ENCODE results near the gene PACRG. TPM values are rescaled to one million over a fixed set of nuclear protein-coding genes. Genes with fewer than 3 reads are reported as not detected.

The PACRG gene
- polyA plus RNA-seq, 1 donor from 2014 or later, result 16.6 TPM

- Histone ChIP-seq H3K79me2 (replicated peaks; ENCODE audit: insufficient read depth, low read length) (no peaks in the 10 kb centered on the region), H4K20me1 (ENCODE audit: insufficient read depth) (no peaks in the 10 kb centered on the region), H3K4me3 (ENCODE audit: low read length) (no peak overlapping the region), H3K9me2 (ENCODE audit: insufficient read depth, low read length) (no peaks in the 10 kb centered on the region), H3K36me3 (ENCODE audit: insufficient read depth, low read length) (no peaks in the 10 kb centered on the region), H3K9ac (ENCODE audit: low read length) (no peak overlapping the region), H3F3A (ENCODE audit: insufficient read depth, low read length, poor library complexity, severe bottlenecking) (no peaks in the 10 kb centered on the region), H3K27me3 (ENCODE audit: insufficient read depth, low read depth, low read length) (no peaks in the 10 kb centered on the region), H3K4me2 (ENCODE audit: low read length) (no peak overlapping the region), H3K27ac (ENCODE audit: low read length) (no peak overlapping the region), H3K9me3 (ENCODE audit: low read length) (no peaks in the 10 kb centered on the region), H2AFZ (ENCODE audit: low read depth, low read length) (no peak overlapping the region)
- TF ChIP-seq MXI1 (conservative IDR thresholded peaks at IDR 0.05; ENCODE audit: poor library complexity, severe bottlenecking), result no peak
- no peak for TF ChIP-seq POLR2AphosphoS5 (IDR thresholded peaks at IDR 0.05)
- TF ChIP-seq TAF1 (IDR thresholded peaks at IDR 0.05; ENCODE audit: low read depth), result no peak
- no peak for TF ChIP-seq CTCF (IDR thresholded peaks at IDR 0.05; ENCODE audit: poor library complexity, severe bottlenecking)
Observed at GRCh38 chr6:162863821-162864220, 136.0 kb downstream of the PACRG start.

DNA sequence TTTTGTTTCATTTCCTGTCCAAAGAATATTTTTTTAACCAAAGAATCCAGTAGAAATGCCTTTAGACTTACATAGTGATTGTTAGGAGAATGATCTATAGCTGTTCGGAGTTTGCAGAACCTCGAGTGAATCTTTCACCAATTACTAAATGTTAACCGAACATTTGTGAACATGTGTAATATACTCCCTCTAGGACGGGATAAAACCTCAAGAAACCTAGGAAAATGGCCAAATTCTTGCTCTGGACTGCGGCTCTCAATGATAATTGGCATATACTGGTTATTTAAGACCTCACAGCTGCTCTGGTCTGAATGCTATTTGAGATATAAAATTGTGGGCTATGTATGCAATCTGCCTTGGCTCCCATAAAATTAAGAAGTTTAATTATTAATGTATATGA, 137.1 kb downstream of the PACRG start:
- Histone ChIP-seq H3F3A (ENCODE audit: insufficient read depth, low read length, poor library complexity, severe bottlenecking) (no peaks in the 10 kb centered on the region), H3K9me3 (ENCODE audit: low read length) (no peaks in the 10 kb centered on the region), H2AFZ (ENCODE audit: low read depth, low read length) (no peak overlapping the region), H4K20me1 (ENCODE audit: insufficient read depth) (no peaks in the 10 kb centered on the region), H3K27me3 (ENCODE audit: insufficient read depth, low read depth, low read length) (no peaks in the 10 kb centered on the region), H3K4me3 (ENCODE audit: low read length) (no peak overlapping the region), H3K36me3 (ENCODE audit: insufficient read depth, low read length) (no peaks in the 10 kb centered on the region), H3K4me2 (ENCODE audit: low read length) (no peak overlapping the region), H3K9ac (ENCODE audit: low read length) (no peak overlapping the region), H3K79me2 (replicated peaks; ENCODE audit: insufficient read depth, low read length) (no peaks in the 10 kb centered on the region), H3K9me2 (ENCODE audit: insufficient read depth, low read length) (no peaks in the 10 kb centered on the region), H3K27ac (ENCODE audit: low read length) (no peak overlapping the region)
- TF ChIP-seq EZH2 (IDR thresholded peaks at IDR 0.05; ENCODE audit: borderline replicate concordance, insufficient read depth, low read length, poor library complexity, severe bottlenecking) (no peak), CTCF (IDR thresholded peaks at IDR 0.05; ENCODE audit: poor library complexity, severe bottlenecking) (no peak), TAF1 (IDR thresholded peaks at IDR 0.05; ENCODE audit: low read depth) (no peak), RAD21 (conservative IDR thresholded peaks at IDR 0.05) (no peak), EP300 (conservative IDR thresholded peaks at IDR 0.05; ENCODE audit: poor library complexity, severe bottlenecking) (no peak)

DNA sequence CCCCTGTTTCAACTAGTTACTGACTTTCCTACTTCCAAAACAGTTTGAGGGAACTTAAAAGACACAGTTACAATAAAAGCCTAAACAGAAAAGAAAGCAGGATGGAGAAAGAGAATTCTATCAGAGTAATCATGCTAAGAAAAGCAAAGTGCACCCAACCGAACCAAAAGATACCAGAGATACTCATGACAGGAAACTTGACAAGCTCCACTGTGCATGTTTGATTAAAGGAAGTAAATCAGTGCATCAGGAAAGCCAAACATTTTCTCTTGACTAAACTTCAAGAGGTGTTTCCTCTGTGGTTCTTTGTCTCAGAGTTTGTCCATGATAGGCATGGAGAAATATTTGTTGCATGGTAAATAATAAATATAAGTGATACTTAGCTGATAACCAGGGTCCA, 138.9 kb downstream of the PACRG start:
- TF ChIP-seq EZH2 (IDR thresholded peaks at IDR 0.05; ENCODE audit: borderline replicate concordance, insufficient read depth, low read length, poor library complexity, severe bottlenecking), result no peak
- TF ChIP-seq SMC3 (conservative IDR thresholded peaks at IDR 0.05; ENCODE audit: poor library complexity), result no peak
- no peak for TF ChIP-seq RAD21 (conservative IDR thresholded peaks at IDR 0.05)
- TF ChIP-seq TAF1 (IDR thresholded peaks at IDR 0.05; ENCODE audit: low read depth), result no peak
- TF ChIP-seq CTCF (IDR thresholded peaks at IDR 0.05; ENCODE audit: poor library complexity, severe bottlenecking), result no peak
- no peak for TF ChIP-seq POLR2AphosphoS5 (IDR thresholded peaks at IDR 0.05)
- no peak for TF ChIP-seq EP300 (conservative IDR thresholded peaks at IDR 0.05; ENCODE audit: poor library complexity, severe bottlenecking)
- no peak for TF ChIP-seq MXI1 (conservative IDR thresholded peaks at IDR 0.05; ENCODE audit: poor library complexity, severe bottlenecking)
- TF ChIP-seq, protein P1, sequence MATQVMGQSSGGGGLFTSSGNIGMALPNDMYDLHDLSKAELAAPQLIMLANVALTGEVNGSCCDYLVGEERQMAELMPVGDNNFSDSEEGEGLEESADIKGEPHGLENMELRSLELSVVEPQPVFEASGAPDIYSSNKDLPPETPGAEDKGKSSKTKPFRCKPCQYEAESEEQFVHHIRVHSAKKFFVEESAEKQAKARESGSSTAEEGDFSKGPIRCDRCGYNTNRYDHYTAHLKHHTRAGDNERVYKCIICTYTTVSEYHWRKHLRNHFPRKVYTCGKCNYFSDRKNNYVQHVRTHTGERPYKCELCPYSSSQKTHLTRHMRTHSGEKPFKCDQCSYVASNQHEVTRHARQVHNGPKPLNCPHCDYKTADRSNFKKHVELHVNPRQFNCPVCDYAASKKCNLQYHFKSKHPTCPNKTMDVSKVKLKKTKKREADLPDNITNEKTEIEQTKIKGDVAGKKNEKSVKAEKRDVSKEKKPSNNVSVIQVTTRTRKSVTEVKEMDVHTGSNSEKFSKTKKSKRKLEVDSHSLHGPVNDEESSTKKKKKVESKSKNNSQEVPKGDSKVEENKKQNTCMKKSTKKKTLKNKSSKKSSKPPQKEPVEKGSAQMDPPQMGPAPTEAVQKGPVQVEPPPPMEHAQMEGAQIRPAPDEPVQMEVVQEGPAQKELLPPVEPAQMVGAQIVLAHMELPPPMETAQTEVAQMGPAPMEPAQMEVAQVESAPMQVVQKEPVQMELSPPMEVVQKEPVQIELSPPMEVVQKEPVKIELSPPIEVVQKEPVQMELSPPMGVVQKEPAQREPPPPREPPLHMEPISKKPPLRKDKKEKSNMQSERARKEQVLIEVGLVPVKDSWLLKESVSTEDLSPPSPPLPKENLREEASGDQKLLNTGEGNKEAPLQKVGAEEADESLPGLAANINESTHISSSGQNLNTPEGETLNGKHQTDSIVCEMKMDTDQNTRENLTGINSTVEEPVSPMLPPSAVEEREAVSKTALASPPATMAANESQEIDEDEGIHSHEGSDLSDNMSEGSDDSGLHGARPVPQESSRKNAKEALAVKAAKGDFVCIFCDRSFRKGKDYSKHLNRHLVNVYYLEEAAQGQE (IDR thresholded peaks at IDR 0.05; ENCODE audit: borderline replicate concordance), result no peak
- Histone ChIP-seq H3K9ac (ENCODE audit: low read length) (no peak overlapping the region), H3K9me2 (ENCODE audit: insufficient read depth, low read length) (no peaks in the 10 kb centered on the region), H3F3A (ENCODE audit: insufficient read depth, low read length, poor library complexity, severe bottlenecking) (no peaks in the 10 kb centered on the region), H3K4me3 (ENCODE audit: low read length) (no peak overlapping the region), H2AFZ (ENCODE audit: low read depth, low read length) (no peak overlapping the region), H4K20me1 (ENCODE audit: insufficient read depth) (no peaks in the 10 kb centered on the region), H3K27me3 (ENCODE audit: insufficient read depth, low read depth, low read length) (no peaks in the 10 kb centered on the region), H3K36me3 (ENCODE audit: insufficient read depth, low read length) (no peaks in the 10 kb centered on the region), H3K79me2 (replicated peaks; ENCODE audit: insufficient read depth, low read length) (no peaks in the 10 kb centered on the region), H3K27ac (ENCODE audit: low read length) (no peak overlapping the region), H3K9me3 (ENCODE audit: low read length) (no peaks in the 10 kb centered on the region), H3K4me2 (ENCODE audit: low read length) (no peak overlapping the region)

All from neural cell (in vitro differentiated cells).